Measurements from ENCODE around the gene STARD8.

Gene STARD8

GRCh38 chrX:68710870-68711576, 63.6 kb downstream of the STARD8 start:
- DNase-seq (ENCODE audit: extremely low read depth in 1 of 2, low read depth in 1 of 2) = no peak

- DNase-seq (ENCODE audit: extremely low read depth in 1 of 2, low read depth in 1 of 2) = no peak
Observed at GRCh38 chrX:68711845-68712244, 64.4 kb downstream of the STARD8 start.

- DNase-seq (ENCODE audit: extremely low read depth in 1 of 2, low read depth in 1 of 2) = no peak
Observed at GRCh38 chrX:68714856-68715255, 67.4 kb downstream of the STARD8 start.

- DNase-seq (ENCODE audit: extremely low read depth in 1 of 2, low read depth in 1 of 2) = no peak
Observed at GRCh38 chrX:68717196-68717595, 69.7 kb downstream of the STARD8 start.

GRCh38 chrX:68717663-68718442, 70.4 kb downstream of the STARD8 start:
- no peak for DNase-seq (ENCODE audit: extremely low read depth in 1 of 2, low read depth in 1 of 2)

- no peak for DNase-seq (ENCODE audit: extremely low read depth in 1 of 2, low read depth in 1 of 2)
Observed at GRCh38 chrX:68718443-68718820, 71.0 kb downstream of the STARD8 start.

GRCh38 chrX:68719181-68719903, 71.9 kb downstream of the STARD8 start:
- no peak for DNase-seq (ENCODE audit: extremely low read depth in 1 of 2, low read depth in 1 of 2)

GRCh38 chrX:68719904-68720614, 72.6 kb downstream of the STARD8 start:
- DNase-seq (ENCODE audit: extremely low read depth in 1 of 2, low read depth in 1 of 2) = no peak

GRCh38 chrX:68720851-68721250, 73.4 kb downstream of the STARD8 start:
- DNase-seq (ENCODE audit: extremely low read depth in 1 of 2, low read depth in 1 of 2) = no peak

- no peak for DNase-seq (ENCODE audit: extremely low read depth in 1 of 2, low read depth in 1 of 2)
Observed at GRCh38 chrX:68721546-68721945, 74.1 kb downstream of the STARD8 start.

GRCh38 chrX:68721991-68722860, 74.8 kb downstream of the STARD8 start:
- DNase-seq (ENCODE audit: extremely low read depth in 1 of 2, low read depth in 1 of 2) = no peak

GRCh38 chrX:68723491-68724155, 76.2 kb downstream of the STARD8 start:
- no peak for DNase-seq (ENCODE audit: extremely low read depth in 1 of 2, low read depth in 1 of 2)

GRCh38 chrX:68724531-68725020, 77.1 kb downstream of the STARD8 start:
- no peak for DNase-seq (ENCODE audit: extremely low read depth in 1 of 2, low read depth in 1 of 2)

GRCh38 chrX:68725756-68726365, 78.4 kb downstream of the STARD8 start:
- no peak for DNase-seq (ENCODE audit: extremely low read depth in 1 of 2, low read depth in 1 of 2)

- DNase-seq (ENCODE audit: extremely low read depth in 1 of 2, low read depth in 1 of 2) = no peak
Observed at GRCh38 chrX:68726366-68726765, 78.9 kb downstream of the STARD8 start.

GRCh38 chrX:68727696-68728095, 80.2 kb downstream of the STARD8 start:
- no peak for DNase-seq (ENCODE audit: extremely low read depth in 1 of 2, low read depth in 1 of 2)

- no peak for DNase-seq (ENCODE audit: extremely low read depth in 1 of 2, low read depth in 1 of 2)
Observed at GRCh38 chrX:68728186-68728585, 80.7 kb downstream of the STARD8 start.

- no peak for DNase-seq (ENCODE audit: extremely low read depth in 1 of 2, low read depth in 1 of 2)
Observed at GRCh38 chrX:68731254-68731653, 83.8 kb downstream of the STARD8 start.

- peak; percentile 5 to 39 for DNase-seq (ENCODE audit: extremely low read depth in 1 of 2, low read depth in 1 of 2)
Observed at GRCh38 chrX:68732906-68733493, 85.5 kb downstream of the STARD8 start.

Data from activated CD8-positive, alpha-beta memory T cell treated with anti-CD3 and anti-CD28 coated beads for 1 hour (primary cell).